Uterus (tissue), 4 donors: ENCODE results near the gene BABAM2. TPM values are rescaled to one million over a fixed set of nuclear protein-coding genes. Genes with fewer than 3 reads are reported as not detected.
A peak's percentile ranks its signal among the peaks of the same experiment; 100 is the strongest.

Source experiments
- DNase-seq, 2 donors: peaks; one replicate each; pipeline ENCODE4 v3.0.0-alpha.2; 2019 to 2020
- H3K27ac ChIP-seq, 2 donors: fragments of 200-600 bp; sonication (generic); 1 replicate in 1 of 2; 2 replicates in 1 of 2; pipeline ENCODE4 v1.5.1; 2016 to 2018
- H3K27me3 ChIP-seq, 2 donors: fragments of 200-600 bp; sonication (generic); one replicate each; pipeline ENCODE4 v1.5.1; 2018 to 2019; ENCODE audit warnings: control low read depth in 1 of 2
- H3K36me3 ChIP-seq, 2 donors: fragments of 200-600 bp; sonication (generic); one replicate each; pipeline ENCODE4 v1.5.1; 2019; ENCODE audit warnings: control low read depth in 1 of 2
- H3K4me1 ChIP-seq, 2 donors: fragments of 200-600 bp; sonication (generic); one replicate each; pipeline ENCODE4 v1.5.1; 2018 to 2019; ENCODE audit warnings: control low read depth in 1 of 2
- H3K4me3 ChIP-seq, 2 donors: fragments of 200-600 bp; sonication (generic); 1 replicate in 1 of 2; 2 replicates in 1 of 2; pipeline ENCODE4 v1.5.1; 2018 to 2019; ENCODE audit warnings: mild to moderate bottlenecking in 1 of 2
- H3K9me3 ChIP-seq, 2 donors: fragments of 200-600 bp; sonication (generic); one replicate each; pipeline ENCODE4 v1.5.1; 2019; ENCODE audit warnings: control low read depth in 1 of 2
- CTCF ChIP-seq, 4 experiments: fragments of 200-600 bp in 2 of 4; fragments of 450-650 bp in 2 of 4; sonication (generic) in 2 of 4; IDR thresholded peaks; one replicate each; pipeline ENCODE4 v1.5.1; 2016 to 2019; ENCODE audit warnings: antibody characterized with exemption in 4 of 4, mild to moderate bottlenecking in 2 of 4, moderate library complexity in 1 of 4
- POLR2A ChIP-seq, 2 donors: fragments of 450-650 bp; IDR thresholded peaks; one replicate each; pipeline ENCODE4 v1.6.1; 2016; ENCODE audit warnings: antibody characterized with exemption in 2 of 2, mild to moderate bottlenecking in 1 of 2, moderate library complexity in 1 of 2
- intact Hi-C: fragments of 100-400 bp; cut with DNase I; formaldehyde crosslinking; loops from one replicate; pipeline ENCODE4 v1.15.1; 2023; ENCODE audit warnings: low total_unique reads
- total RNA-seq, 4 donors: library from RNA; depleted of rRNA in 3 of 4; stranded (reverse); fragments of >200 nt in 3 of 4; gene quantifications; one replicate each; pipeline versions ENCODE4 v1.1.0 to v1.2.4, GENCODE V29; 2014 to 2023
- donor health status: DM: yes; HTN: yes; CAD: no.

Gene BABAM2
- total RNA-seq, 4 donors from 2014 or later = 24.1 to 62.1 (median 32.5) TPM

- no peaks in the 10 kb centered on the region for H3K27me3 ChIP-seq
- H3K36me3 ChIP-seq = no peaks in the 10 kb centered on the region
- H3K9me3 ChIP-seq = no peaks in the 10 kb centered on the region
- H3K4me1 ChIP-seq = peaks cover 0 to 3% of the 10 kb centered on the region in 2 donors
- H3K4me3 ChIP-seq = no peak overlapping the region
- intact Hi-C loops = no loop called here
- H3K27ac ChIP-seq = peak overlapping the region in 1 of 2 donors; percentile 62
- DNase-seq = no peak
- no peak for TF ChIP-seq POLR2A (IDR thresholded peaks at IDR 0.05)
- no peak for TF ChIP-seq CTCF (IDR thresholded peaks at IDR 0.05)
These were observed 274.6 kb downstream of the BABAM2 start for GRCh38 chr2:28165087-28165635.

DNA sequence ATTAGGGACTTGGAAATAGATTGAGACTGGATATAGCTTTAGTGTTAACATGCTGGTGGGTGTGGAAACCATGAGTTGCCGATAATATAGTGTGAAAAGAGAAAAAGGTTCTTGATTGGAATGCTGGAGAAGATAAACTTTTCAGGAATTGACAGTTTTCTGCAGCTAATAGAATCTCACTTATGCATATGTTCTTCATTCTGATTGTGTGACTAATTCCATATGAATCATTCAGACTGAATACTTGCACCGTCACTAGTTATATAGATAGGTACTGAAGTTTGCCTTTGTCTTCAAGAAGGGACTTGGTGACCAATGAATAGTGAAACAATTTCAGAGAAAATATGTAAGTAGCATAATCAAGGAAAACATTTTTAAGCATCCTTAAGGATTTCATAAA, 276.4 kb downstream of the BABAM2 start:
- Histone ChIP-seq H3K27ac (no peak overlapping the region), H3K27me3 (no peaks in the 10 kb centered on the region), H3K4me3 (no peak overlapping the region), H3K36me3 (no peaks in the 10 kb centered on the region), H3K9me3 (no peaks in the 10 kb centered on the region), H3K4me1 (peaks cover 0 to 3% of the 10 kb centered on the region in 2 donors)
- TF ChIP-seq CTCF (IDR thresholded peaks at IDR 0.05) (no peak), POLR2A (IDR thresholded peaks at IDR 0.05) (no peak)
- intact Hi-C loops = no loop called here
- no peak for DNase-seq

GRCh38 chr2:28168376-28168775, 277.8 kb downstream of the BABAM2 start:
- H3K4me3 ChIP-seq = no peak overlapping the region
- H3K27me3 ChIP-seq = no peaks in the 10 kb centered on the region
- DNase-seq = no peak
- H3K36me3 ChIP-seq = no peaks in the 10 kb centered on the region
- no peak for TF ChIP-seq POLR2A (IDR thresholded peaks at IDR 0.05)
- no peak for TF ChIP-seq CTCF (IDR thresholded peaks at IDR 0.05)
- peaks cover 0 to 3% of the 10 kb centered on the region in 2 donors for H3K4me1 ChIP-seq
- no peak overlapping the region for H3K27ac ChIP-seq
- intact Hi-C loops = no loop called here
- no peaks in the 10 kb centered on the region for H3K9me3 ChIP-seq

DNA sequence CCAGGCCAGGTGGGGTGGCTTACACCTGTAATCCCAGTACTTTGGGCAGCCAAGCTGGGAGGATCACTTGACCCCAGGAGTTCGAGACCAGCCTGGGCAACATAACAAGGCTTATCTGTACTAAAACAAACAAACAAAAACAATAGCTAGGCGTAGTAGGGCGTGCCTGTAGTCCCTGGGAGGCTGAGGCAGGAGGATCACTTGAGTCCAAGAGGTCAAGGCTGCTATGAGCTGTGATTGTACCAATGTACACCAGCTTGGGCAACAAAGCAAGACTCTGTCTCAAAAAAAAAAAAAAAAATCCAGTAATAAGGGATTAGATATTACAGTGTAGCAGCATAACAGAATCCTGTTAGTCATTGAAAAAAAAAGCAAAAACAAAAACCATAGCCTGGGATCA, 279.0 kb downstream of the BABAM2 start:
- H3K27ac ChIP-seq = no peak overlapping the region
- H3K36me3 ChIP-seq = no peaks in the 10 kb centered on the region
- H3K4me3 ChIP-seq = no peak overlapping the region
- no peaks in the 10 kb centered on the region for H3K4me1 ChIP-seq
- intact Hi-C loops = no loop called here
- H3K27me3 ChIP-seq = no peaks in the 10 kb centered on the region
- H3K9me3 ChIP-seq = no peaks in the 10 kb centered on the region
- DNase-seq = no peak
- TF ChIP-seq CTCF (IDR thresholded peaks at IDR 0.05) (no peak), POLR2A (IDR thresholded peaks at IDR 0.05) (no peak)

- Histone ChIP-seq H3K4me3 (no peak overlapping the region), H3K4me1 (no peaks in the 10 kb centered on the region), H3K36me3 (no peaks in the 10 kb centered on the region), H3K9me3 (peaks cover 0 to 6% of the 10 kb centered on the region in 2 donors), H3K27ac (no peak overlapping the region), H3K27me3 (no peaks in the 10 kb centered on the region)
- DNase-seq = no peak
- TF ChIP-seq CTCF (IDR thresholded peaks at IDR 0.05) = no peak
- TF ChIP-seq POLR2A (IDR thresholded peaks at IDR 0.05) = no peak
- intact Hi-C loops = no loop called here
These were observed 281.8 kb downstream of the BABAM2 start for GRCh38 chr2:28172114-28172898.
